ENCODE data around the gene HOMEZ. TPM values are rescaled to one million over a fixed set of nuclear protein-coding genes. Genes with fewer than 3 reads are reported as not detected.
"Not testable (repeated sequence)": the region's sequence is repeated elsewhere in the genome, so short reads cannot be mapped to it uniquely, and the experiment has no call there.

The HOMEZ gene
- total RNA-seq, 1 experiment from 2014 or later: 12.8 TPM

DNA sequence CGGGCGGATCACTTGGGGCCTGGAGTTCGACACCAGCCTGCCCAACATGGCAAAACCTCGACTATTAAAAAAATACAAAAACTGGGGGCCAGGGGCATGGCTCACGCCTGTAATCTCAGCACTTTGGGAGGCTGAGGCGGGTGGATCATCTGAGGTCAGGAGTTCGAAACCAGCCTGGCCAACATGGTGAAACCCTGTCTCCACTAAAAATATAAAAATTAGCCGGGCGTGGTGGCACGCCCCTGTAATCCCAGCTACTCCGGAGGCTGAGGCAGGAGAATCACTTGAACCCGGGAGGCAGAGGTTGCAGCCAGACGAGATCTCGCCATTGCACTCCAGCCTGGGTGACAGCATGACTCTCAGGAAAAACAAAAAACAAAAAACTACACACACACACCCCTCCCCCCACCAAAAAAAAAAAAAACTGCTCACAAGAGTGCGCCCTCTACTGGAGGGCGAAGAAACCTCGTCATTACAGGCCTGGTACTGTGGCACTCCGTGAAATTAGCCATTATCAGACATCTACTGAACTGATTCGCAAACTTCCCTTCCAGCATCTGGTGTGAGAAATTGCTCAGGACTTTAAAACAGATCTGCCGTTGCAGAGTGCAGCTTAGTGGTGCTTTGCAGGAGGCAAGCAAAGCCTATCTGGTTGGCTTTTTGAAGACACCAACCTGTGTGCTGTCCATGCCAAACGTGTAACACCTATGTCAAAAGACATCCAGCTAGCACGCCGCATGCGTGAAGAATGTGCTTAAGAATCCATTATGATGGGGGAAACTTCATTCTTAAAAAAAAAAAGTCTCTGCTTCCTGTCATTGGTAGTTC, 9.0 kb upstream of the HOMEZ start:
- in situ Hi-C loops (cut with HindIII; ENCODE audit: low pct_unique_long_range_greater_than_20kb, low sequenced_read_pairs): no loop called here
- peak; percentile 80 for DNase-seq (ENCODE audit: low read depth, low spot score)

DNA sequence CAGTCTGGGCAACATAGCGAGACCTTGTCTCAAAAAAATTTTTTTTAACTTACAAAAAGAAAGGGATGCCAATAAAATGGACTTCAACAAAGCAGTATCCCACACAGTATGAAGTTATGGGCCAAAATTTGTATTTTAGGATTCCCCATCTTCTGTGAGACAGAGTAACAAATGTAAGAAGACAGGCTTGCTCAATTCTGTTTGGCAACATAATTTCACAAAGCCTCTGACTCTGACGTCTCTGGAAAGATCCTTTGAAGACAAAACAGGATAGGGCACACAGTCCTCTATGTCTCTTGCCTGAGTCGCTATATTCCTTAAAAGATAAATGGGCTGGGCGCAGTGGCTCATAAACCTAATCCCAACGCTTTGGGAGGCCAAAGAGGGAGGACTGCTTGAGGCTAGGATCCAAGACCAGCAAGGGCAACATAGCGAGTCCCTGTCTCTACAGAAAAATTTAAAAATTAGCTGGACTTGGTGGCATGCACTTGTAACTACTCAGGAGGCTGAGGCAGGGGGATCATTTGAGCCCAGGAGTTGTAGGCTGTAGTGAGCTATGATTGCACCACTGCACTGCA, 1.1 kb upstream of the HOMEZ start:
- in situ Hi-C loops (cut with HindIII; ENCODE audit: low pct_unique_long_range_greater_than_20kb, low sequenced_read_pairs): no loop called here
- no peak for DNase-seq (ENCODE audit: low read depth, low spot score)

- no peak for DNase-seq (ENCODE audit: low read depth, low spot score)
- in situ Hi-C loops (cut with HindIII; ENCODE audit: low pct_unique_long_range_greater_than_20kb, low sequenced_read_pairs): no loop called here
Observed at GRCh38 chr14:23285530-23286019, 357 bp downstream of the HOMEZ start.

DNA sequence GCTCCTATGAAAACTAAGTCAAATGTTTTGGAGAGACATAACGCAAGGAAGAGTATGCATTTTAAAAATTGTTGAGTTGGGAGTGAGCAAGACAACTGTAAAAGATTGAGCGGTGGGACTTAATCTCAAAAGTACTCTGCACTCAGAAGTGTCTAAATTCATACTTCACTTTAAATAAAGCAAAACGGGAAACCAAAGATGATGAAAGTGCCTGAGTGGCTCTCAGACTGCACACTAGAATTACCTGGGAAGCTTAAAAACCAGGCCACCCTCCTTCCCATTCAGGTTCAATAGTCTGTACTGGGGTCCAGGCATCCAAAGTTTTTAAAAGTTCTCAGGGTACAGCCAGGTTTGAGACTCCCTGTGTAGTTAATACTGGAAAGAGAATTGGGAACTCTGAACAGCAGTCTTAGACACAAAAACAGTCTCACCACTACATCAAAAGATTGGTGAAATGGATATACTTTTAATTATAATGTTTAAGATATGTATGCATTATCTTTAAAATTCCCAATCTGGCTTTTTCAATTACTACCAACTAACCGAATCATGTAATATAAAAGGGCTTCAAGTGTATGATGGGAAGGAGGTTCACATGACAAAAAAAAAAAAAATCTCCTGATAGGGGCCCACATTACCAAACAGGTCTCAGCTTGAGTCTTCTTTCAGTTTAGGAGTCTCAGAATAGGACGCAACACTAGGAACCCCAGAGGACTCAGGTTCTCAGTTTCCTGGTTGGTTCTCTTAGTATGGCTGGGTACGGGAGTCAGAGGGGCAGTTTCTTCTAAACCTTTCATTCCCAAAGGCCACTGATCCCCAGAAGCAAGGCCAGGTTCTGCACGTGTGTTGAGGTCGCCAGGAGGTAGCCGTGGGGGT, 1.0 kb downstream of the HOMEZ start:
- in situ Hi-C loops (cut with HindIII; ENCODE audit: low pct_unique_long_range_greater_than_20kb, low sequenced_read_pairs): no loop called here
- DNase-seq (ENCODE audit: low read depth, low spot score): peak; percentile 15

GRCh38 chr14:23281247-23281646, 4.7 kb downstream of the HOMEZ start:
- in situ Hi-C loops (cut with HindIII; ENCODE audit: low pct_unique_long_range_greater_than_20kb, low sequenced_read_pairs): no loop called here
- DNase-seq (ENCODE audit: low read depth, low spot score): no peak

- DNase-seq (ENCODE audit: low read depth, low spot score); in situ Hi-C loops (cut with HindIII; ENCODE audit: low pct_unique_long_range_greater_than_20kb, low sequenced_read_pairs): not testable (repeated sequence)
Observed at GRCh38 chr14:23277928-23278327, 8.0 kb downstream of the HOMEZ start.

DNA sequence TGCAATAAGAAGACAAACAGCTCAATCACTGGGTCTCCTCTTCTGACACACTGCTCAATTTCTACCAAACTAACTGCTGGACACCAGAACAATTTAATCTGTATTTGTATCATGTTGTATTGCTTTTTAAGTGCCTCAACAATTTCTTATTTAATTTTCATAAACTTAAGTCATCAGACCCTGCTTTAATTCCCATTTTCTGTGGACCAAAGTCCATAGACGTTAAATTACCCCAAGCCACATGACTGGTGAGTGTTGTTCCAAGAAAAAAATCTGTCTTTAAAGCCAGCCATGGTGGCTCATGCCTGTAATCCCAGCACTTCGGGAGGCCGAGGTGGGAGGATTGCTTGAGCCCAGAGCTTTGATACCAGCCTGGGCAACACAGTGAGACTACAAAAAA, 8.7 kb downstream of the HOMEZ start:
- in situ Hi-C loops (cut with HindIII; ENCODE audit: low pct_unique_long_range_greater_than_20kb, low sequenced_read_pairs): no loop called here
- no peak for DNase-seq (ENCODE audit: low read depth, low spot score)

- no peak for DNase-seq (ENCODE audit: low read depth, low spot score)
- in situ Hi-C loops (cut with HindIII; ENCODE audit: low pct_unique_long_range_greater_than_20kb, low sequenced_read_pairs): no loop called here
Observed at GRCh38 chr14:23275412-23275811, 10.5 kb downstream of the HOMEZ start.

GRCh38 chr14:23269193-23269592, 16.7 kb downstream of the HOMEZ start:
- no peak for DNase-seq (ENCODE audit: low read depth, low spot score)
- in situ Hi-C loops (cut with HindIII; ENCODE audit: low pct_unique_long_range_greater_than_20kb, low sequenced_read_pairs): no loop called here

DNA sequence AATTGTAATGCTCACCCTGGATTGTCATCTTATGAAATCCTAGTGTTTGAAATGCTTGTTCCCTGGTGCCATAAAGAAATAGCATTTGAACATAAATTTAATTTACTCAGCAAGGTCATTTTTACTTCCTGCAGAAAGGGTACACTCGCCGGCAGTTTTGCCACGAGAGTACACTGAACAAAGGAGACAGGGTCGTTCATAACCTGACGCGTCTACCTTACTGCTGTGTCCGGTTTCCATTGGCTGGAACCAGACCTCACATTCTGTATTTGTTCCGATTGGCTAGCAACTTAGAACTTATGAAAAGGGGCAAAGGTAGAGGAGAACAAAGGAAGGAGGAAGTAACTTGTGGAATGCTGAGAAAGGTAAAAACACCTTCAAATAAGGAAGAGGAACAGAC, 25.1 kb downstream of the HOMEZ start:
- in situ Hi-C loops (cut with HindIII; ENCODE audit: low pct_unique_long_range_greater_than_20kb, low sequenced_read_pairs); DNase-seq (ENCODE audit: low read depth, low spot score): not testable (repeated sequence)

- DNase-seq (ENCODE audit: low read depth, low spot score): no peak
- in situ Hi-C loops (cut with HindIII; ENCODE audit: low pct_unique_long_range_greater_than_20kb, low sequenced_read_pairs): no loop called here
Observed at GRCh38 chr14:23259426-23259825, 26.5 kb downstream of the HOMEZ start.

DNA sequence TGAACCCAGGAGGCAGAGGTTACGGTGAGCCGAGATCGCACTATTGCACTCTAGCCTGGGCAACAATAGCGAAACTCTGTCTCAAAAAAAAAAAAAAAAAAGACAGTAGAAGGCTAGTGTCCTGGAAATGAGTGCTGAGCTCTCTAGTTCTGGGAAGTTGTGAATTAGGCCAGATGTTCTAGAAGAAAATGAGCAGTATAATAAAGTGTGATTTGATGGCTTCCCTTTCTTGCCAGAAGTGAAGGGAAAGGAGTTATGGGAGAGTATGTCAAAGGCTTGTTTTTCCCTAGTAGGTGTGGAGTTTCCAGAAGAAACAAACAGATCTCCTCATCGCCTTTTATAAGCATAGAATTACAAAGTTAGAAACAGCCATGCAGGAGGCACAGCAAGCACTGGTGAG, 27.7 kb downstream of the HOMEZ start:
- in situ Hi-C loops (cut with HindIII; ENCODE audit: low pct_unique_long_range_greater_than_20kb, low sequenced_read_pairs): no loop called here
- DNase-seq (ENCODE audit: low read depth, low spot score): no peak

DNA sequence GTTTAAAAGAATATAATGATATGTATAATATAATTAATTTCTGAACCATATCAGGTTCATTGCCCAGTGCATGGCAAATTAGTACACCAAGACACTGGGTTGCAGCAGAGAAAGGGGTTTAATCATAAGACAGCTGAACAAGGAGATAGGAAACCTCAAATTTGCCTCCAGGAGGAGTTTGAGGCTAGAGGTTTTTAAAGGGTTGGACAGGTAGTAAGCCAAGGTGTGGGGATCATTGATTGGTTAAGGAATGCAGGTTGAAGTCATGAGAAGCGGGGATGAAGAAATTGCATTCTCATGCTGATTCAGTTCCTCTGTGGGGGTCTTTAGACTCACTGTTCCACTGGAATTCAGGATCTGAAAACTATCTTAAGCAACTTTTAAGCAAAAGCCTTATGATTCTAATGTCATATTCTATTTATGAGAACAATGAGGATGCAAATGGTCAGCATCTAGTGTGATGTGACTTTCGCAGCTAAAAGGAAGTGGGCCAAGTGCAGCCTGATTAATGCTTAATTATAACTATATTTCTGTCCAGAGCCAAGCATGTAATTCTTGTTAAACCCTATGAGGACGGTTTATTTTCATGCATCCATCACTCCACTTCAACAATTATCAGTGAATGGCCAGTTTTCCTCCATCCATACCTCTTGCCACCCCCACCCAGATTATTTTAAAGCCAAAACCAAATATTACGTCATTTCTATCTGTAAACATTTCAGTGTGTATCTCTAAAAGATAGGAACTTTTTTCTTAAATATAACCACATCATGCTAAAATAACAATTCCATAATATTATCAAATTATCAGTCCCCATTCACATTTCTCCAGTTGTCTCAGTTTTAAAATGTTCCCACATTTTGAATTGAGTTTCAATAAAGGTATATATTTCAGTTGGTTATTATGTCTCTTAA, 33.3 kb downstream of the HOMEZ start:
- DNase-seq (ENCODE audit: low read depth, low spot score): no peak
- in situ Hi-C loops (cut with HindIII; ENCODE audit: low pct_unique_long_range_greater_than_20kb, low sequenced_read_pairs): no loop called here

GRCh38 chr14:23252006-23252405, 33.9 kb downstream of the HOMEZ start:
- in situ Hi-C loops (cut with HindIII; ENCODE audit: low pct_unique_long_range_greater_than_20kb, low sequenced_read_pairs): no loop called here
- DNase-seq (ENCODE audit: low read depth, low spot score): no peak

DNA sequence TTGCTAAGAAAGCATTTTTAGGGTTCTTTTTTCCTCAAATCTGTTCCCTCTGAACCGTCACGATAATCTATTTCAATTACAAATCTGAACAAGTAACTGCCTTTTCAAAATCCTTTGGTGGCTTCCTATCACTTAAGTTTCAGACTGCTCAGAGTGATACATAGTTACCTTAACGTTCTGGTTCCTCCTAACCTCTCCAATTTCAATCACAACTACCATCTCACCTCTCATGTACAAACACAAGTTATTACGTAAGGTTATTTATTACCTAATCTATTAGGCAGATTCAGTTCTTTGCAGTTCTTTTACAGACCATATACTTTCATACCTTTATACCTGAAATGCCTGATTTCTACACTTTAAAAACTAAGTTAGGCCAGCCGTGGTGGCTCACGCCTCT, 36.1 kb downstream of the HOMEZ start:
- in situ Hi-C loops (cut with HindIII; ENCODE audit: low pct_unique_long_range_greater_than_20kb, low sequenced_read_pairs): no loop called here

DNA sequence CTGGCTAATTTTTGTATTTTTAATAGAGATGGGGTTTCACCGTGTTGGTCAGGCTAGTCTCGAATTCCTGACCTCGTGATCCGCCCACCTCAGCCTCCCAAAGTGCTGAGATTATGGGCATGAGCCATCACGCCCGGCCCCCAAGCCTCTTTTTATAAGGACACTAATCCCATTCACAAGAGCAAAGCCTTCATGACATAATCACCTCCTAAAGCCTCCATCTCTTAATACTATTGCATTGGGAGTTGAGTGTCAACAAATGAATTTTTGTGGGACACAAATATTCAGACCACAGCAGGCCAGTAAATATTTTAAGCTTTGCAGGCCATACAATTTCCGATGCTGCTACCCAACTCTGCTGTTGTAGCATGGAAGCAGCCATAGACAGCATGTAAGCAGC, 37.3 kb downstream of the HOMEZ start:
- DNase-seq (ENCODE audit: low read depth, low spot score): no peak
- in situ Hi-C loops (cut with HindIII; ENCODE audit: low pct_unique_long_range_greater_than_20kb, low sequenced_read_pairs): no loop called here

More for the DNA sequence above, 36.1 kb downstream of the HOMEZ start:
- no peak for DNase-seq (ENCODE audit: low read depth, low spot score)

DNA sequence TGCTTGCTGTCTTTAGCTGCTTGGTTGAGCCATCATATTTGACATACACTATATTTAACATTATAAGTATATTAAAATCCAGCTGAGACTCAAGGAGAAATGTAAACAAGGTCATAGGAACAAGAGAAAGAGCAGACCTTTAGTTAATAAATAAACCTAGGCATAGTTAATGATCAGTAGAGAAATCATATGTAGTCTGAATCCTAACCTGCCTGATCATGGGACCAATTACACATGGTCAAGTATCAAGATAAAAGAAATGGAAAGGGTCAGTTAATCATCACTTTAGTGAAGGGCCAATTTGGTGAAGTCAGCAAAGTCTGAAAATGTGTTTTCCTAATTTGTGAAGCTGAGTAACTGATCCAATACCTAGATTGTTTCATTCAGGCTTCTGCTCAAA, 40.6 kb downstream of the HOMEZ start:
- DNase-seq (ENCODE audit: low read depth, low spot score): no peak
- in situ Hi-C loops (cut with HindIII; ENCODE audit: low pct_unique_long_range_greater_than_20kb, low sequenced_read_pairs): no loop called here

All from SK-MEL-5 (cell line).